Fibroblast of lung (primary cell): ENCODE data around the gene GSTT2B.

Experiments used
- EZH2 ChIP-seq: IDR thresholded peaks from 2 replicates; pipeline ENCODE4 v1.5.1; 2012; ENCODE audit warnings: low read length, control low read depth, mild to moderate bottlenecking; ENCODE audit errors: missing control alignments
- TF ChIP-seq, protein P1 (sequence below), 2 donors: IDR thresholded peaks in 1 of 2; conservative IDR thresholded peaks in 1 of 2; 1 replicate in 1 of 2; 2 replicates in 1 of 2; pipeline ENCODE4 v1.5.1; 2011 to 2012; ENCODE audit warnings: low read length in 2 of 2, control low read depth in 1 of 2, inconsistent platforms in 1 of 2, low read depth in 1 of 2, mild to moderate bottlenecking in 1 of 2

DNA sequence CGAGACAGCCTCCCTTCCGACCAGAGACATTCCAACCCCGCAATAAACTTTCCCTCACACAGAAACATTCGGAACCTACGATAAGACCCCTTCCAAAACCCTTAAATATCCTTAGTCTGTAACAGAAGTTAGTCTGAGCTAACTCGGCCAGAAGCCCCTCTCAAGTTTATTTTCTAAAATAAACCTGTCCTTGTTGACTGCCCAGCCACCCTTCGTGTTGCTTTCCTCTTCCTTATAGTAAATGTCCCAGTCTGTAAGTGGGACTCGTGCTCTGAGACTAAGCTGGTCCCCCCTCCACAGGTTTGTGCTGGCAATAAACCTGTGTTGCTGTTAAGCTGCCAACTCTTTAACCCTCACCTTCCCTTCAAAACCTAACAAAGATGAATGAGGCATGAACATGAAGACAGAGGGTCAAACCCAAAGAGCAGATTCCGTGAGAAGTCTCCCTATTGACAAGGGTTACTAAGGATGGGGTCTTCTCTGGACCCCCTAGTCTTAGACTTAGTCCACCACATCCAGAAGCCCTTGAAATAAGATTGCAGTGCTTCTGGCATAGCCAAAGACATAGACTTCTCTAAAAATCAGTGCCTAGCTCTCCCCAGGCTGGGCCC is 48.6 kb downstream of the GSTT2B start:
- TF ChIP-seq, protein P1, sequence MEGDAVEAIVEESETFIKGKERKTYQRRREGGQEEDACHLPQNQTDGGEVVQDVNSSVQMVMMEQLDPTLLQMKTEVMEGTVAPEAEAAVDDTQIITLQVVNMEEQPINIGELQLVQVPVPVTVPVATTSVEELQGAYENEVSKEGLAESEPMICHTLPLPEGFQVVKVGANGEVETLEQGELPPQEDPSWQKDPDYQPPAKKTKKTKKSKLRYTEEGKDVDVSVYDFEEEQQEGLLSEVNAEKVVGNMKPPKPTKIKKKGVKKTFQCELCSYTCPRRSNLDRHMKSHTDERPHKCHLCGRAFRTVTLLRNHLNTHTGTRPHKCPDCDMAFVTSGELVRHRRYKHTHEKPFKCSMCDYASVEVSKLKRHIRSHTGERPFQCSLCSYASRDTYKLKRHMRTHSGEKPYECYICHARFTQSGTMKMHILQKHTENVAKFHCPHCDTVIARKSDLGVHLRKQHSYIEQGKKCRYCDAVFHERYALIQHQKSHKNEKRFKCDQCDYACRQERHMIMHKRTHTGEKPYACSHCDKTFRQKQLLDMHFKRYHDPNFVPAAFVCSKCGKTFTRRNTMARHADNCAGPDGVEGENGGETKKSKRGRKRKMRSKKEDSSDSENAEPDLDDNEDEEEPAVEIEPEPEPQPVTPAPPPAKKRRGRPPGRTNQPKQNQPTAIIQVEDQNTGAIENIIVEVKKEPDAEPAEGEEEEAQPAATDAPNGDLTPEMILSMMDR (conservative IDR thresholded peaks at IDR 0.05 in 1 of 2, IDR thresholded peaks at IDR 0.05 in 1 of 2; ENCODE audit: low read depth in 1 of 2, low read length in 2 of 2), result no peak
- TF ChIP-seq EZH2, result no peak
